H1 (cell line): ENCODE measurements around the gene TMEM97. TPM values are rescaled to one million over a fixed set of nuclear protein-coding genes. Genes with fewer than 3 reads are reported as not detected.
A peak's percentile ranks its signal among the peaks of the same experiment; 100 is the strongest.

ENCODE experiments used
- CTCF ChIA-PET: fragments of 300-600 bp; sonication (Branson Sonifier 250); formaldehyde crosslinking; loops from one replicate; lab custom pipeline; 2021; ENCODE audit not compliant: partially characterized antibody; lab: Charles Lee
- POLR2A ChIA-PET: fragments of 300-600 bp; sonication (Branson Sonifier 250); formaldehyde crosslinking; loops from one replicate; lab custom pipeline; 2021; ENCODE audit warnings: inconsistent platforms; ENCODE audit not compliant: partially characterized antibody; lab: Charles Lee
- DNase-seq, 2 experiments: peaks; one replicate each; pipeline versions ENCODE4 v3.0.0 to v3.0.0-alpha.2; 2010 to 2022; ENCODE audit warnings: low spot score in 2 of 2, low read depth in 1 of 2, mixed read lengths in 1 of 2
- FAIRE-seq: peaks from 2 replicates; lab custom pipeline; 2011; peaks lifted over from hg19 to GRCh38; lab: Jason Lieb, UNC
- H2AFZ ChIP-seq: 2 replicates; pipeline ENCODE4 v1.8.1; 2012; ENCODE audit warnings: low read length, inconsistent platforms
- H2AK5ac ChIP-seq: 2 replicates; pipeline ENCODE4 v1.6.1; 2013; ENCODE audit warnings: low read depth, low read length
- H2BK120ac ChIP-seq: replicated peaks from 2 replicates; pipeline ENCODE3; 2013; ENCODE audit warnings: low read depth, low read length, inconsistent platforms
- H2BK12ac ChIP-seq: 2 replicates; pipeline ENCODE4 v1.6.1; 2013; ENCODE audit warnings: low read depth, low read length
- H2BK15ac ChIP-seq: 2 replicates; pipeline ENCODE4 v1.6.1; 2013; ENCODE audit warnings: low read length
- H2BK20ac ChIP-seq: 2 replicates; pipeline ENCODE4 v1.6.1; 2013; ENCODE audit warnings: low read length
- H2BK5ac ChIP-seq: 2 replicates; pipeline ENCODE4 v1.6.1; 2013; ENCODE audit warnings: low read depth, low read length
- H3K14ac ChIP-seq: 2 replicates; pipeline ENCODE4 v1.6.1; 2013; ENCODE audit warnings: inconsistent platforms; ENCODE audit not compliant: insufficient read length
- H3K18ac ChIP-seq: 2 replicates; pipeline ENCODE4 v1.6.1; 2013; ENCODE audit warnings: low read length; ENCODE audit errors: extremely low read depth
- H3K23ac ChIP-seq: 2 replicates; pipeline ENCODE4 v1.6.1; 2013; ENCODE audit warnings: inconsistent platforms; ENCODE audit not compliant: insufficient read length
- H3K23me2 ChIP-seq: 2 replicates; pipeline ENCODE4 v1.6.1; 2013; ENCODE audit warnings: low read depth, low read length
- H3K27ac ChIP-seq: 2 replicates; pipeline ENCODE4 v1.6.1; 2011; ENCODE audit warnings: low read depth, low read length, inconsistent platforms
- H3K27me3 ChIP-seq, 4 experiments: replicated peaks in 1 of 4; 1 replicate in 1 of 4; 2 replicates in 3 of 4; pipeline versions ENCODE4 v1.6.1 to v1.8.1; 2011 to 2013; ENCODE audit warnings: low read length in 3 of 4, mild to moderate bottlenecking in 3 of 4, inconsistent platforms in 2 of 4, mixed read lengths in 2 of 4, moderate library complexity in 1 of 4; ENCODE audit not compliant: control insufficient read depth in 3 of 4, insufficient read depth in 3 of 4; ENCODE audit errors: extremely low read depth in 1 of 4
- H3K36me3 ChIP-seq, 4 experiments: 2 replicates each; pipeline versions ENCODE4 v1.6.1 to v1.8.1; 2011 to 2013; ENCODE audit warnings: mild to moderate bottlenecking in 4 of 4, low read length in 3 of 4, moderate library complexity in 2 of 4, control low read depth in 1 of 4, inconsistent platforms in 1 of 4; ENCODE audit not compliant: insufficient read depth in 4 of 4, control insufficient read depth in 2 of 4
- H3K4ac ChIP-seq: replicated peaks from 2 replicates; pipeline ENCODE3; 2013; ENCODE audit warnings: low read length, low read depth, mixed read lengths, inconsistent platforms; ENCODE audit not compliant: insufficient read length
- H3K4me1 ChIP-seq, 4 experiments: replicated peaks in 1 of 4; 1 replicate in 1 of 4; 2 replicates in 3 of 4; pipeline versions ENCODE4 v1.6.1 to v1.8.1; 2011 to 2013; ENCODE audit warnings: low read length in 3 of 4, inconsistent platforms in 2 of 4, mixed read lengths in 1 of 4; ENCODE audit not compliant: insufficient read depth in 4 of 4, control insufficient read depth in 3 of 4
- H3K4me2 ChIP-seq, 2 experiments: 2 replicates each; pipeline versions ENCODE4 v1.6.1 to v1.8.1; 2011 to 2013; ENCODE audit warnings: low read depth in 2 of 2, low read length in 2 of 2, control low read depth in 1 of 2, inconsistent platforms in 1 of 2, mild to moderate bottlenecking in 1 of 2; ENCODE audit not compliant: insufficient read depth in 1 of 2
- H3K4me3 ChIP-seq, 4 experiments: fragments of 200-600, 300-600 bp in 1 of 4; sonication (generic), shearing (Covaris generic), sonication (Bioruptor Twin) in 1 of 4; 2 replicates each; pipeline versions ENCODE4 v1.5.1 to v1.8.1; 2011 to 2016; ENCODE audit warnings: low read length in 4 of 4, low read depth in 3 of 4, control low read depth in 2 of 4, inconsistent platforms in 2 of 4, mild to moderate bottlenecking in 2 of 4, mixed read lengths in 1 of 4, moderate library complexity in 1 of 4; ENCODE audit not compliant: insufficient read depth in 2 of 4; ENCODE audit errors: extremely low read depth in 1 of 4
- H3K56ac ChIP-seq: replicated peaks from 2 replicates; pipeline ENCODE3; 2013; ENCODE audit warnings: low read depth, mild to moderate bottlenecking, mixed read lengths, low read length, inconsistent platforms; ENCODE audit not compliant: insufficient read length
- H3K79me1 ChIP-seq: 2 replicates; pipeline ENCODE4 v1.6.1; 2013; ENCODE audit warnings: low read depth, low read length, control low read depth
- H3K79me2 ChIP-seq, 2 experiments: 2 replicates each; pipeline versions ENCODE4 v1.6.1 to v1.8.1; 2012 to 2013; ENCODE audit warnings: low read length in 2 of 2, mild to moderate bottlenecking in 2 of 2, inconsistent platforms in 1 of 2; ENCODE audit not compliant: insufficient read depth in 2 of 2, control insufficient read depth in 1 of 2
- H3K9ac ChIP-seq, 4 experiments: replicated peaks in 1 of 4; 1 replicate in 1 of 4; 2 replicates in 3 of 4; pipeline versions ENCODE4 v1.6.1 to v1.8.1; 2011 to 2013; ENCODE audit warnings: low read depth in 3 of 4, low read length in 3 of 4, control low read depth in 2 of 4, mild to moderate bottlenecking in 2 of 4, moderate library complexity in 2 of 4, inconsistent platforms in 1 of 4; ENCODE audit errors: extremely low read depth in 1 of 4
- H3K9me3 ChIP-seq, 2 experiments: 2 replicates each; pipeline versions ENCODE4 v1.6.1 to v1.8.1; 2012 to 2013; ENCODE audit warnings: mild to moderate bottlenecking in 2 of 2, moderate library complexity in 2 of 2, control low read depth in 1 of 2, inconsistent platforms in 1 of 2, low read depth in 1 of 2, low read length in 1 of 2, mixed read lengths in 1 of 2; ENCODE audit not compliant: insufficient read depth in 2 of 2
- H4K20me1 ChIP-seq, 2 experiments: replicated peaks in 1 of 2; 2 replicates each; pipeline versions ENCODE3 to v1.8.1; 2011 to 2013; ENCODE audit warnings: inconsistent platforms in 2 of 2, low read length in 2 of 2, mild to moderate bottlenecking in 1 of 2; ENCODE audit not compliant: insufficient read depth in 2 of 2, control insufficient read depth in 1 of 2
- H4K5ac ChIP-seq: 2 replicates; pipeline ENCODE4 v1.6.1; 2013; ENCODE audit warnings: low read length, low read depth, mixed read lengths, inconsistent platforms; ENCODE audit not compliant: insufficient read length
- H4K8ac ChIP-seq: 2 replicates; pipeline ENCODE4 v1.8.0; 2013; ENCODE audit warnings: mild to moderate bottlenecking, moderate library complexity, low read length, inconsistent platforms; ENCODE audit not compliant: insufficient read depth; ENCODE audit errors: extremely low read depth
- H4K91ac ChIP-seq: replicated peaks from 2 replicates; pipeline ENCODE3; 2013; ENCODE audit warnings: low read length, mixed read lengths, inconsistent platforms; ENCODE audit not compliant: insufficient read length
- ASH2L ChIP-seq: fragments of 200-600, 300-600 bp; sonication (generic); IDR thresholded peaks from one replicate; pipeline ENCODE4 v1.7.1; 2017; ENCODE audit warnings: low read length
- POLR2A ChIP-seq, 2 experiments: IDR thresholded peaks; 1 replicate in 1 of 2; 2 replicates in 1 of 2; pipeline ENCODE4 v1.6.1; 2011; ENCODE audit warnings: low read depth in 2 of 2, low read length in 2 of 2, mild to moderate bottlenecking in 2 of 2; ENCODE audit errors: control extremely low read depth in 1 of 2
- SP2 ChIP-seq: IDR thresholded peaks from 2 replicates; pipeline ENCODE4 v1.6.1; 2012; ENCODE audit warnings: mild to moderate bottlenecking, low read length, inconsistent platforms
- WGBS, 2 experiments: shearing (Covaris generic) in 1 of 2; methylation state at CpG; one replicate each; pipeline versions ENCODE4 v1.1.6 to v1.1.7; 2013 to 2015; ENCODE audit warnings: low lambda C conversion rate in 2 of 2, mixed read lengths in 2 of 2, inconsistent platforms in 1 of 2, low coverage in 1 of 2, missing lambda C conversion rate in 1 of 2; ENCODE audit not compliant: insufficient replicate concordance in 2 of 2, insufficient coverage in 1 of 2, insufficient read length in 1 of 2; ENCODE audit errors: extremely low coverage in 1 of 2, missing lambda C conversion rate in 1 of 2; 5-methylcytosine and 5-hydroxymethylcytosine counted together
- polyA plus RNA-seq, 7 experiments: library from polyadenylated mRNA; depleted of rRNA in 3 of 7; stranded (reverse) in 5 of 7; unstranded in 2 of 7; fragments of >200 nt in 5 of 7; fragments of 200-250 nt in 2 of 7; gene quantifications; 1 replicate in 5 of 7; 2 replicates in 1 of 7; 4 replicates in 1 of 7; pipeline versions ENCODE4 v1.2.1 to v1.2.3, GENCODE V29; 2011 to 2013; ENCODE audit warnings: missing spikeins in 2 of 7, mixed read lengths in 2 of 7
- total RNA-seq: library from RNA; stranded (reverse); fragmentation: NEBNext Ultra II Directional; extraction: Animal tissue kit (Norgen Biotek cat#: 25700); gene quantifications from 2 replicates; pipeline ENCODE4 v1.2.1, GENCODE V29; 2021

Gene TMEM97
- total and polyA plus RNA-seq, 2 of the 8 experiments (the other 6 are each of a cell fraction or from before 2014, with no cell fraction given) = 126 to 130 TPM

DNA sequence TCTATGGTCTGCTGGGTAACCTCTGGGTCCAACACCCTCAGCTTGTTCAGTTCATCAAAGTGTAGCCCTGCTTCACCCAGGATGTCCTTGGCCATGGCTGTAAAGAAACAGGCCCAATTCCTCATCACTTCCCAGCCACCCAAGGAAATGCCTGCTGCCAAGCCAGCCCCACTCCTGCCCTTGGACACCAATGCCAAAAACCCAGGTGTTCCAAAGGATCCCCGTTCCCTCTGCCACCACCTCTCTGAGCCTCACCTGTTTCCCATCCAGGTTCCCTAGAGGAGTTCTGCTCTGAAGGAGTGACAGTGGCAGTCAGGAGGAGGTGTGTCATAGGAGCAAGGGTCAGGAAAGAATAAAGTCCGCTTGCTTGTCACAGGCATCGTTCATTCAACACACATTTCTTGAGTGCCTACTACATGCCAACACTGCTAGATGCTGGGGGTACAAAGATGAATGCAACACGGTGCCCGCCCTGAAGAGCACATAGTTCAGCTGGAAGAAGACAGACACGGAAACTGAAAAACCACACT, 13.0 kb downstream of the TMEM97 start:
- H3K14ac ChIP-seq = no peak overlapping the region
- H3K56ac ChIP-seq = no peak overlapping the region
- H2BK15ac ChIP-seq = no peak overlapping the region
- H3K79me1 ChIP-seq = peaks cover 7% of the 10 kb centered on the region
- H4K91ac ChIP-seq = no peak overlapping the region
- H3K27ac ChIP-seq = no peak overlapping the region
- peaks cover 10% of the 10 kb centered on the region; the same call in 1 of the 2 replicates for H3K23me2 ChIP-seq
- POLR2A ChIA-PET = interaction anchor here (1.6 to 2.9 kb wide), 2 partner anchors 13 to 15 kb away, joined by 3 to 30 read pairs; partner anchors contain the start of gene TMEM97
- H3K9me3 ChIP-seq = no peaks in the 10 kb centered on the region
- H2BK12ac ChIP-seq = no peak overlapping the region
- DNase-seq = no peak
- CTCF ChIA-PET = interaction anchor here (1.2 kb wide), 1 partner anchor 12 kb away, joined by 4 read pairs; no protein-coding TSS in a partner anchor
- TF ChIP-seq SP2 (no peak), POLR2A (IDR thresholded peaks at IDR 0.05; ENCODE audit: control extremely low read depth in 1 of 2, low read depth in 2 of 2, low read length in 2 of 2) (peak; percentile 5 to 44; a peak in 2 of 3 replicates), ASH2L (no peak)
- TF ChIP-seq, all 59 proteins: peak for 1
- Histone ChIP-seq H3K4me1 (peaks cover 0 to 10% (median 8%) of the 10 kb centered on the region in 4 experiments; a peak in 6 of 7 replicates), H4K5ac (no peak overlapping the region), H4K20me1 (peaks cover 7% of the 10 kb centered on the region in 2 experiments), H3K36me3 (peaks cover 8 to 24% (median 18%) of the 10 kb centered on the region in 4 experiments), H3K4me2 (no peak overlapping the region), H3K4ac (no peak overlapping the region), H3K4me3 (no peak overlapping the region), H3K18ac (no peak overlapping the region), H3K23ac (no peak overlapping the region), H3K9ac (no peak overlapping the region), H3K79me2 (peaks cover 0 to 8% of the 10 kb centered on the region in 2 experiments; a peak in 2 of 4 replicates), H2AFZ (no peak overlapping the region), H4K8ac (peak overlapping the region; percentile 26; the same call in 1 of the 2 replicates), H2AK5ac (no peak overlapping the region), H2BK120ac (no peak overlapping the region), H2BK5ac (no peak overlapping the region), H2BK20ac (no peak overlapping the region), H3K27me3 (no peaks in the 10 kb centered on the region)
- 90% methylated on average over 6 of the region's 6 CpGs; no CpG with 5 or more reads in 1 of the 2 experiments for WGBS, 2 experiments
- FAIRE-seq = no peak
